PFSK-1 (cell line): Measurements from ENCODE around the gene FRMPD4.

Experiments
- FOXP2 ChIP-seq: optimal IDR thresholded peaks from 2 replicates; pipeline ENCODE3; 2011; ENCODE audit warnings: borderline replicate concordance, control low read depth, inconsistent platforms; ENCODE audit not compliant: insufficient read depth; ENCODE audit errors: extremely low read length, extremely low read depth
- POLR2AphosphoS5 ChIP-seq: IDR thresholded peaks from 2 replicates; pipeline ENCODE4 v1.6.1; 2012; ENCODE audit warnings: low read depth, mild to moderate bottlenecking, control low read depth, low read length, moderate library complexity
- REST ChIP-seq, 2 experiments: IDR thresholded peaks; 2 replicates each; pipeline versions ENCODE4 v1.6.1 to v1.8.0; 2011 to 2012; ENCODE audit warnings: low read depth in 2 of 2, low read length in 2 of 2, control low read depth in 1 of 2, inconsistent platforms in 1 of 2, mild to moderate bottlenecking in 1 of 2, moderate library complexity in 1 of 2; ENCODE audit not compliant: insufficient read depth in 1 of 2
- SIN3A ChIP-seq: IDR thresholded peaks from 2 replicates; pipeline ENCODE4 v1.6.1; 2012; ENCODE audit warnings: mild to moderate bottlenecking, low read length, moderate library complexity, borderline replicate concordance; ENCODE audit not compliant: insufficient read depth
- TAF1 ChIP-seq: IDR thresholded peaks from 2 replicates; pipeline ENCODE4 v1.6.1; 2012; ENCODE audit warnings: low read length, control low read depth, borderline replicate concordance; ENCODE audit not compliant: insufficient read depth

The FRMPD4 gene

GRCh38 chrX:12372111-12372510 lies 233.8 kb downstream of the FRMPD4 start:
- TF ChIP-seq FOXP2 (no peak), POLR2AphosphoS5 (no peak), REST (IDR thresholded peaks at IDR 0.05; ENCODE audit: insufficient read depth in 1 of 2, low read depth in 2 of 2, low read length in 2 of 2) (no peak), SIN3A (no peak), TAF1 (no peak)

GRCh38 chrX:12374286-12374685 lies 236.0 kb downstream of the FRMPD4 start:
- no peak for TF ChIP-seq POLR2AphosphoS5
- TF ChIP-seq FOXP2, result no peak
- no peak for TF ChIP-seq REST (IDR thresholded peaks at IDR 0.05; ENCODE audit: insufficient read depth in 1 of 2, low read depth in 2 of 2, low read length in 2 of 2)
- no peak for TF ChIP-seq TAF1

DNA sequence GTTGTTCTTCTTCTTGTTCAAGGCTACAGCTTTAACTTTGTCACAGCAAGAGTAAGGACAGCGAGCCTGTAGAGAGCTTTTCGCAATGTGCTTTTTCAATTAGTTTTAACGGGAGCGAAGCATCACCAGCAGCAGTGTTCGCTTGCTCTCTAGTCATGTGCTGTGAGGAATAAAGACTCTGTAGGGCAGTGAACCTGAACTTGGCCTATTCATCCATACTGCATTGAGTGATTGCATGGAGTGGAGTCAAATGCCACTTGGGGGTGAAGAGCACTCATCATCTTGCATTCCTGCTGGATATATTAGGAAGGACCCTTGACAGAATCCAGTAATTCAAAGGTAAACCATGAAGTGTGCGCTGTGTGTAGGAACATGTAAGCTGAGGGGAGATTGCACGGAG lies 240.0 kb downstream of the FRMPD4 start:
- no peak for TF ChIP-seq FOXP2
- TF ChIP-seq TAF1, result no peak
- TF ChIP-seq REST (IDR thresholded peaks at IDR 0.05; ENCODE audit: insufficient read depth in 1 of 2, low read depth in 2 of 2, low read length in 2 of 2), result no peak
- TF ChIP-seq SIN3A, result no peak
- no peak for TF ChIP-seq POLR2AphosphoS5

GRCh38 chrX:12378706-12379105 lies 240.4 kb downstream of the FRMPD4 start:
- TF ChIP-seq FOXP2 (no peak), SIN3A (no peak), TAF1 (no peak), REST (IDR thresholded peaks at IDR 0.05; ENCODE audit: insufficient read depth in 1 of 2, low read depth in 2 of 2, low read length in 2 of 2) (no peak), POLR2AphosphoS5 (no peak)

DNA sequence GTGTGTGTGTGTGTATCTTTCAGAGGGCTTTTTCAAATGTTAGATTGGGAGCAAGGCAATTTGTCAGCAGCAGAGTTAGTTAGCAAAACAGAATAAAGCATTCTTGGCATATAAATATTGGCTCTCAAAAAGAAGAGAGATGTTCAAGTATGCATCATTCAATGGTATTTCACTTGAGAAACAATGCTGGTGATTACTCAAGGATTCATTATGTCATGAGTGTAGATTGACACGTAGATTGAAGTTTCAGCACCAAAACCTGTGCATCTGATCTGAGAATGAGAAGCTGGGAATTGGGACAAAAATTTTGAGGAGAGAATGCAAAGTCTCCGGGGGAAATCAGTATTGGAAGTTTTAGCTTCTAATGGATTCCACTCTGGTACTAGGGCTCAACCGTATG lies 241.4 kb downstream of the FRMPD4 start:
- TF ChIP-seq REST (IDR thresholded peaks at IDR 0.05; ENCODE audit: insufficient read depth in 1 of 2, low read depth in 2 of 2, low read length in 2 of 2), result no peak
- TF ChIP-seq POLR2AphosphoS5, result no peak
- TF ChIP-seq TAF1, result no peak
- TF ChIP-seq FOXP2, result no peak
